DND-41 (cell line): ENCODE results near the gene GZMM.

ENCODE experiments used
- ATAC-seq: fragments of 200-7000 bp; cut with Tn5 transposase; 3 replicates; pipeline ENCODE4 v1.9.1; 2021; ENCODE audit warnings: low read depth; ENCODE audit not compliant: insufficient read depth
- DNase-seq: peaks from one replicate; pipeline ENCODE4 v3.0.0-alpha.2; 2020
- H2AFZ ChIP-seq: 2 replicates; pipeline ENCODE4 v1.6.0; 2012; ENCODE audit warnings: low read depth, low read length
- H3K27ac ChIP-seq: 2 replicates; pipeline ENCODE4 v1.5.1; 2012; ENCODE audit warnings: low read length, inconsistent platforms
- H3K27me3 ChIP-seq: fragments of 200-600 bp; sonication (generic); 2 replicates; pipeline ENCODE4 v1.6.0; 2012; ENCODE audit warnings: low read length, mild to moderate bottlenecking, inconsistent platforms; ENCODE audit not compliant: insufficient read depth, poor library complexity
- H3K36me3 ChIP-seq: 2 replicates; pipeline ENCODE4 v1.5.1; 2012; ENCODE audit warnings: low read length, inconsistent platforms; ENCODE audit not compliant: insufficient read depth
- H3K4me1 ChIP-seq: 2 replicates; pipeline ENCODE4 v1.5.1; 2012; ENCODE audit warnings: mild to moderate bottlenecking, low read length; ENCODE audit not compliant: insufficient read depth
- H3K4me2 ChIP-seq: 2 replicates; pipeline ENCODE4 v1.6.0; 2012; ENCODE audit warnings: mild to moderate bottlenecking, moderate library complexity, low read length, inconsistent platforms; ENCODE audit not compliant: insufficient read depth
- H3K4me3 ChIP-seq, 2 experiments: fragments of 200-600 bp in 1 of 2; shearing (Covaris generic) in 1 of 2; 2 replicates each; pipeline ENCODE4 v1.5.1; 2012 to 2016; ENCODE audit warnings: inconsistent platforms in 2 of 2, low read length in 2 of 2, mild to moderate bottlenecking in 2 of 2, low read depth in 1 of 2, moderate library complexity in 1 of 2
- H3K79me2 ChIP-seq: 2 replicates; pipeline ENCODE4 v1.6.0; 2012; ENCODE audit warnings: low read length, inconsistent platforms; ENCODE audit not compliant: insufficient read depth
- H3K9ac ChIP-seq: 2 replicates; pipeline ENCODE4 v1.6.0; 2012; ENCODE audit warnings: low read depth, mild to moderate bottlenecking, inconsistent platforms, low read length, moderate library complexity
- H3K9me3 ChIP-seq: 2 replicates; pipeline ENCODE4 v1.5.1; 2012; ENCODE audit warnings: low read length, moderate library complexity, mild to moderate bottlenecking, inconsistent platforms; ENCODE audit not compliant: insufficient read depth, severe bottlenecking
- H4K20me1 ChIP-seq: 2 replicates; pipeline ENCODE4 v1.6.0; 2012; ENCODE audit warnings: low read length; ENCODE audit not compliant: insufficient read depth
- CTCF ChIP-seq: IDR thresholded peaks from 2 replicates; pipeline ENCODE4 v1.5.1; 2012; ENCODE audit warnings: borderline replicate concordance, low read length, moderate library complexity, mild to moderate bottlenecking; ENCODE audit not compliant: poor library complexity, severe bottlenecking; ENCODE audit errors: extremely low read depth
- EZH2 ChIP-seq: IDR thresholded peaks from 3 replicates; pipeline ENCODE4 v1.6.1; 2012; ENCODE audit warnings: borderline replicate concordance, low read depth, mild to moderate bottlenecking, moderate library complexity, low read length, inconsistent platforms; ENCODE audit not compliant: severe bottlenecking

The GZMM gene

DNA sequence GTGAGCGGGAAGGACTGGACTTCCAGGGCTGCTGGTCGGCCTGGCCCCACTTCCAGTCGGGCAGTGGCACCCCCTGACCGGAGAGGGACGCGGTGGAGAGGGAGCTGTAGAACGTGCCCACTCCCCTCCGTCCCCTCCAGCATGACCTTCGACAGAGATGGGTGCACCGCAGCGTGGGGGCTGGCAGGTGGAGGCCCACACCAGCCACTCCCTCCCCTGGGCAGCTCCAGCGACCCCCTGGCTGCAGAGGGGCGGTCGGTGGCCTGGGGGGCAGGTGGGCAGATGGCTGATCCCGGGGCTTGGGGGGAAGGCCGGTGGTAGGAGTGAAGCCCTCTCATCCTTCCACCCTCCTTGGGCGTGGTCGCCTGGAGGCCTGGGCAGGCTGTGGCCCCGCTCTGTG is 48.2 kb downstream of the GZMM start:
- DNase-seq (no peak), ATAC-seq (no peak)
- H3K79me2 ChIP-seq: no peaks in the 10 kb centered on the region
- H3K27ac ChIP-seq: no peak overlapping the region
- H3K9me3 ChIP-seq: no peaks in the 10 kb centered on the region
- peaks cover 18% of the 10 kb centered on the region for H4K20me1 ChIP-seq
- H3K4me3 ChIP-seq: no peak overlapping the region
- H3K27me3 ChIP-seq: peaks cover 8% of the 10 kb centered on the region
- no peaks in the 10 kb centered on the region for H3K36me3 ChIP-seq
- H3K4me2 ChIP-seq: no peak overlapping the region
- no peak overlapping the region for H3K9ac ChIP-seq
- no peak overlapping the region for H2AFZ ChIP-seq
- peaks cover 10% of the 10 kb centered on the region for H3K4me1 ChIP-seq
- TF ChIP-seq EZH2 (no peak), CTCF (no peak)

GRCh38 chr19:593055-593454 is 49.2 kb downstream of the GZMM start:
- no peak overlapping the region for H3K9ac ChIP-seq
- no peak overlapping the region for H3K4me3 ChIP-seq
- DNase-seq (no peak), ATAC-seq (no peak)
- H3K79me2 ChIP-seq: no peaks in the 10 kb centered on the region
- peaks cover 8% of the 10 kb centered on the region for H3K27me3 ChIP-seq
- H4K20me1 ChIP-seq: peaks cover 18% of the 10 kb centered on the region
- H3K27ac ChIP-seq: no peak overlapping the region
- no peaks in the 10 kb centered on the region for H3K9me3 ChIP-seq
- no peak overlapping the region for H3K4me2 ChIP-seq
- H2AFZ ChIP-seq: no peak overlapping the region
- H3K36me3 ChIP-seq: no peaks in the 10 kb centered on the region
- TF ChIP-seq EZH2: no peak
- TF ChIP-seq CTCF: no peak
- H3K4me1 ChIP-seq: peaks cover 6% of the 10 kb centered on the region

DNA sequence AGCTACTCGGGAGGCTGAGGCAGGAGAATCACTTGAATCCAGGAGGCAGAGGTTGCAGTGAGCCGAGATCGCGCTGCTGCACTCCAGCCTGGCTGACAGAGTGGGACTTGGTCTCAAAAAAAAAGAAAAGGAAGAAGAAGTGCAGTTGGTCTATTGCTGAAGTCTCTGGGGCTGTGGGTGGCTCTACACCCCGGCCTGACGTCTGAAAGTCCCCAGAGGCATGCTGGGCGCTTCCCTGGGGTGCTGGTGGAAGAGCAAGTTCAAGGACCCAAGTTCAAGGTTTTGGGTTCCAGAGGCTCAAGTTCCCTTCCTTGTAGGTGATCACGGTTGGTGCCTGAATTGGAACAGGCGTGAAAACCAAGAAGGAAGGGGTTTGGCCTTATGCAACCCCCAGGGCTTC is 49.7 kb downstream of the GZMM start:
- Histone ChIP-seq H3K4me1 (peaks cover 3% of the 10 kb centered on the region), H2AFZ (no peak overlapping the region), H3K27me3 (peaks cover 6% of the 10 kb centered on the region), H3K4me3 (no peak overlapping the region), H3K79me2 (no peaks in the 10 kb centered on the region), H3K27ac (no peak overlapping the region), H3K9ac (no peak overlapping the region), H3K4me2 (no peak overlapping the region), H3K9me3 (no peaks in the 10 kb centered on the region), H4K20me1 (peaks cover 16% of the 10 kb centered on the region), H3K36me3 (no peaks in the 10 kb centered on the region)
- no peak for ATAC-seq
- TF ChIP-seq CTCF (no peak), EZH2 (no peak)
- no peak for DNase-seq
